ENCODE results near the gene SHC4.

DNA sequence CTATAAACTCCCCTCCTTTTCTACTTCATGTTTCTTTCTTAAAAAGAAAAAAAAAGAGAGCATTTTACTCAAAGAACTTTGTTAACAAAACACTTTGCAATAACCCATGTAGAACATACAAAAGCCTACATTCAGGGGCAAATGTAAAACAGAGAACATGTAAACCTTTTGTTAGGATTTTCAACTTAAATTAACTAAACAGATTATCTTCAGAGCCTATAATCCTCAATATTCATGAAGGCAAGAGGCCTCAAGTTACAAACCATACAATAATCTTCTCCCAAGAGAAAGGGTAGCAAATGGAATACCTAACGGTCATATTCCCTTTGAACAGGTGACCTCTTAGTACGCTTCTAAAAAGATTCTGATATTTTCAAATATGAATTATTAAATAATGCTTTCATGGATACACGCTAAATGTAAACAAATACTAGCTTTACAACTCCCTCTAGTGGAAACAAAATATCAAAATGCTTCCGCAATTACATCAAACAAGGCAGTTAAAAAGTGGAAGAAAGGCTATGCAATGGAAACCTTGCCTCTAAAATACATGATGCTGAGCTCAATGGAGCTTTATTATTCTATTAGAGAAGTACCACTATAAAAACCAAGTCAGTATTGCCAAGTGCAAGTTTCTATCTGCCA lies 162.8 kb downstream of the SHC4 start:
- TF ChIP-seq, protein P1, sequence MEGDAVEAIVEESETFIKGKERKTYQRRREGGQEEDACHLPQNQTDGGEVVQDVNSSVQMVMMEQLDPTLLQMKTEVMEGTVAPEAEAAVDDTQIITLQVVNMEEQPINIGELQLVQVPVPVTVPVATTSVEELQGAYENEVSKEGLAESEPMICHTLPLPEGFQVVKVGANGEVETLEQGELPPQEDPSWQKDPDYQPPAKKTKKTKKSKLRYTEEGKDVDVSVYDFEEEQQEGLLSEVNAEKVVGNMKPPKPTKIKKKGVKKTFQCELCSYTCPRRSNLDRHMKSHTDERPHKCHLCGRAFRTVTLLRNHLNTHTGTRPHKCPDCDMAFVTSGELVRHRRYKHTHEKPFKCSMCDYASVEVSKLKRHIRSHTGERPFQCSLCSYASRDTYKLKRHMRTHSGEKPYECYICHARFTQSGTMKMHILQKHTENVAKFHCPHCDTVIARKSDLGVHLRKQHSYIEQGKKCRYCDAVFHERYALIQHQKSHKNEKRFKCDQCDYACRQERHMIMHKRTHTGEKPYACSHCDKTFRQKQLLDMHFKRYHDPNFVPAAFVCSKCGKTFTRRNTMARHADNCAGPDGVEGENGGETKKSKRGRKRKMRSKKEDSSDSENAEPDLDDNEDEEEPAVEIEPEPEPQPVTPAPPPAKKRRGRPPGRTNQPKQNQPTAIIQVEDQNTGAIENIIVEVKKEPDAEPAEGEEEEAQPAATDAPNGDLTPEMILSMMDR (IDR thresholded peaks at IDR 0.05) = peak; percentile 71
- TF ChIP-seq, protein P2, sequence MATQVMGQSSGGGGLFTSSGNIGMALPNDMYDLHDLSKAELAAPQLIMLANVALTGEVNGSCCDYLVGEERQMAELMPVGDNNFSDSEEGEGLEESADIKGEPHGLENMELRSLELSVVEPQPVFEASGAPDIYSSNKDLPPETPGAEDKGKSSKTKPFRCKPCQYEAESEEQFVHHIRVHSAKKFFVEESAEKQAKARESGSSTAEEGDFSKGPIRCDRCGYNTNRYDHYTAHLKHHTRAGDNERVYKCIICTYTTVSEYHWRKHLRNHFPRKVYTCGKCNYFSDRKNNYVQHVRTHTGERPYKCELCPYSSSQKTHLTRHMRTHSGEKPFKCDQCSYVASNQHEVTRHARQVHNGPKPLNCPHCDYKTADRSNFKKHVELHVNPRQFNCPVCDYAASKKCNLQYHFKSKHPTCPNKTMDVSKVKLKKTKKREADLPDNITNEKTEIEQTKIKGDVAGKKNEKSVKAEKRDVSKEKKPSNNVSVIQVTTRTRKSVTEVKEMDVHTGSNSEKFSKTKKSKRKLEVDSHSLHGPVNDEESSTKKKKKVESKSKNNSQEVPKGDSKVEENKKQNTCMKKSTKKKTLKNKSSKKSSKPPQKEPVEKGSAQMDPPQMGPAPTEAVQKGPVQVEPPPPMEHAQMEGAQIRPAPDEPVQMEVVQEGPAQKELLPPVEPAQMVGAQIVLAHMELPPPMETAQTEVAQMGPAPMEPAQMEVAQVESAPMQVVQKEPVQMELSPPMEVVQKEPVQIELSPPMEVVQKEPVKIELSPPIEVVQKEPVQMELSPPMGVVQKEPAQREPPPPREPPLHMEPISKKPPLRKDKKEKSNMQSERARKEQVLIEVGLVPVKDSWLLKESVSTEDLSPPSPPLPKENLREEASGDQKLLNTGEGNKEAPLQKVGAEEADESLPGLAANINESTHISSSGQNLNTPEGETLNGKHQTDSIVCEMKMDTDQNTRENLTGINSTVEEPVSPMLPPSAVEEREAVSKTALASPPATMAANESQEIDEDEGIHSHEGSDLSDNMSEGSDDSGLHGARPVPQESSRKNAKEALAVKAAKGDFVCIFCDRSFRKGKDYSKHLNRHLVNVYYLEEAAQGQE (IDR thresholded peaks at IDR 0.05; ENCODE audit: low read depth, low read length) = no peak
- TF ChIP-seq POLR2AphosphoS5 (IDR thresholded peaks at IDR 0.05; ENCODE audit: low read depth, low read length) = no peak
